Activated CD8-positive, alpha-beta memory T cell treated with anti-CD3 and anti-CD28 coated beads for 24 hours (primary cell): ENCODE results near the gene MYRFL.
"Not testable (repeated sequence)": the region's sequence is repeated elsewhere in the genome, so short reads cannot be mapped to it uniquely, and the experiment has no call there.

ENCODE experiments used
- DNase-seq: peaks from one replicate; pipeline ENCODE4 v3.0.0-alpha.2; 2020

The MYRFL gene

GRCh38 chr12:69994086-69994485, 169.1 kb downstream of the MYRFL start:
- not testable (repeated sequence) for DNase-seq

GRCh38 chr12:69994724-69995173, 169.7 kb downstream of the MYRFL start:
- DNase-seq: no peak

- DNase-seq: no peak
Observed at GRCh38 chr12:69996241-69996640, 171.2 kb downstream of the MYRFL start.

- no peak for DNase-seq
Observed at GRCh38 chr12:69996722-69997121, 171.7 kb downstream of the MYRFL start.

- no peak for DNase-seq
Observed at GRCh38 chr12:69998011-69998410, 173.0 kb downstream of the MYRFL start.

GRCh38 chr12:69998922-69999321, 173.9 kb downstream of the MYRFL start:
- DNase-seq: no peak

GRCh38 chr12:69999561-69999960, 174.5 kb downstream of the MYRFL start:
- no peak for DNase-seq

GRCh38 chr12:70002097-70002911, 177.3 kb downstream of the MYRFL start:
- DNase-seq: no peak

- no peak for DNase-seq
Observed at GRCh38 chr12:70002912-70003255, 177.9 kb downstream of the MYRFL start.

GRCh38 chr12:70005864-70006618, 181.0 kb downstream of the MYRFL start:
- no peak for DNase-seq

GRCh38 chr12:70006619-70006973, 181.6 kb downstream of the MYRFL start:
- DNase-seq: no peak

- DNase-seq: no peak
Observed at GRCh38 chr12:70007687-70008086, 182.7 kb downstream of the MYRFL start.
